GM23248 (cell line): ENCODE measurements around the gene CPVL. TPM values are rescaled to one million over a fixed set of nuclear protein-coding genes. Genes with fewer than 3 reads are reported as not detected.

Experiments used
- DNase-seq: peaks from one replicate; pipeline ENCODE4 v3.0.0-alpha.2; 2015
- H2AFZ ChIP-seq: fragments of 200-600 bp; sonication (generic); 2 replicates; pipeline ENCODE4 v1.6.1; 2016; ENCODE audit warnings: antibody characterized with exemption
- H3F3A ChIP-seq: fragments of 200-600 bp; sonication (generic); 2 replicates; pipeline ENCODE4 v1.6.1; 2016; ENCODE audit warnings: mild to moderate bottlenecking, antibody characterized with exemption, mixed run types; ENCODE audit not compliant: insufficient read depth
- H3K27ac ChIP-seq: fragments of 200-600 bp; sonication (generic); 2 replicates; pipeline ENCODE4 v1.5.1; 2016; ENCODE audit warnings: mild to moderate bottlenecking
- H3K27me3 ChIP-seq: fragments of 200-600 bp; sonication (generic); replicated peaks from 2 replicates; pipeline ENCODE4 v1.6.1; 2016; ENCODE audit warnings: mild to moderate bottlenecking; ENCODE audit not compliant: insufficient read depth
- H3K36me3 ChIP-seq: fragments of 200-600 bp; sonication (generic); 2 replicates; pipeline ENCODE4 v1.6.1; 2016; ENCODE audit warnings: low read depth, mild to moderate bottlenecking
- H3K4me1 ChIP-seq: fragments of 200-600 bp; sonication (generic); 2 replicates; pipeline ENCODE4 v1.6.1; 2016; ENCODE audit warnings: mild to moderate bottlenecking; ENCODE audit not compliant: insufficient read depth
- H3K4me2 ChIP-seq: fragments of 200-600 bp; sonication (generic); one replicate; pipeline ENCODE4 v1.6.1; 2016; ENCODE audit warnings: mild to moderate bottlenecking; ENCODE audit not compliant: unreplicated experiment
- H3K4me3 ChIP-seq: fragments of 200-600 bp; sonication (generic); 2 replicates; pipeline ENCODE4 v1.5.1; 2016; ENCODE audit warnings: mild to moderate bottlenecking
- H3K79me2 ChIP-seq: fragments of 200-600 bp; sonication (generic); 2 replicates; pipeline ENCODE4 v1.6.1; 2016; ENCODE audit warnings: mild to moderate bottlenecking; ENCODE audit not compliant: insufficient read depth
- H3K9ac ChIP-seq: fragments of 200-600 bp; sonication (generic); 2 replicates; pipeline ENCODE4 v1.6.1; 2016; ENCODE audit warnings: mild to moderate bottlenecking
- H3K9me2 ChIP-seq: fragments of 200-600 bp; sonication (generic); 2 replicates; pipeline ENCODE4 v1.6.1; 2016; ENCODE audit warnings: mixed run types, mild to moderate bottlenecking, moderate library complexity; ENCODE audit not compliant: insufficient read depth
- H3K9me3 ChIP-seq: fragments of 200-600 bp; sonication (generic); one replicate; pipeline ENCODE4 v1.6.1; 2017; ENCODE audit warnings: low read depth
- H4K20me1 ChIP-seq: fragments of 200-600 bp; sonication (generic); 2 replicates; pipeline ENCODE4 v1.6.0; 2016; ENCODE audit not compliant: insufficient read depth
- EZH2 ChIP-seq: fragments of 200-600 bp; sonication (generic); IDR thresholded peaks from 2 replicates; pipeline ENCODE4 v1.6.1; 2018; ENCODE audit warnings: antibody characterized with exemption, mild to moderate bottlenecking; ENCODE audit not compliant: insufficient read depth, poor library complexity, severe bottlenecking
- EZH2phosphoT487 ChIP-seq: fragments of 200-600 bp; sonication (generic); IDR thresholded peaks from 2 replicates; pipeline ENCODE4 v1.6.1; 2018; ENCODE audit warnings: antibody characterized with exemption, moderate library complexity, mild to moderate bottlenecking, low read depth; ENCODE audit not compliant: insufficient read depth
- WGBS, 2 experiments: methylation state at CpG; one replicate each; pipeline ENCODE4 v1.1.6; 2015 to 2017; ENCODE audit warnings: low lambda C conversion rate in 2 of 2, low coverage in 1 of 2; ENCODE audit errors: missing lambda C conversion rate in 2 of 2; 5-methylcytosine and 5-hydroxymethylcytosine counted together
- in situ Hi-C: fragments of 300-500 bp; cut with MboI; formaldehyde crosslinking; loops from 2 replicates; pipeline ENCODE4 v1.15.0; 2020
- polyA plus RNA-seq: library from polyadenylated mRNA; unstranded; fragments of >200 nt; fragmentation: Nextera tagmentation; extraction: Ambion mirVana; gene quantifications from 2 replicates; pipeline ENCODE4 v1.2.1, GENCODE V29; 2016
- total RNA-seq: library from RNA; depleted of rRNA; stranded (reverse); fragments of >200 nt; shearing (Covaris generic); gene quantifications from 2 replicates; pipeline ENCODE4 v1.2.3, GENCODE V29; 2014

Gene CPVL
- total and polyA plus RNA-seq, 2 experiments from 2014 or later = not detected

GRCh38 chr7:28956608-28957063 is 189.7 kb downstream of the CPVL start:
- peak overlapping the region; percentile 60 for H2AFZ ChIP-seq
- H3K9me2 ChIP-seq = no peaks in the 10 kb centered on the region
- no peaks in the 10 kb centered on the region for H4K20me1 ChIP-seq
- H3K27ac ChIP-seq = no peak overlapping the region
- WGBS, 2 experiments = 0 to 2% methylated on average over 2 to 34 of the region's 39 CpGs
- H3K79me2 ChIP-seq = no peaks in the 10 kb centered on the region
- H3F3A ChIP-seq = no peaks in the 10 kb centered on the region
- no peaks in the 10 kb centered on the region for H3K9me3 ChIP-seq
- H3K9ac ChIP-seq = no peak overlapping the region
- H3K4me1 ChIP-seq = no peaks in the 10 kb centered on the region
- no peak for TF ChIP-seq EZH2phosphoT487
- no peak for TF ChIP-seq EZH2
- peak overlapping the region; percentile 51 for H3K4me2 ChIP-seq
- peaks cover 32% of the 10 kb centered on the region; the same call in 1 of the 2 replicates for H3K27me3 ChIP-seq
- H3K4me3 ChIP-seq = peak overlapping the region; percentile 48
- peak; percentile 60 for DNase-seq
- no peaks in the 10 kb centered on the region for H3K36me3 ChIP-seq
- in situ Hi-C loops = no loop called here

- H3K27me3 ChIP-seq = peaks cover 32% of the 10 kb centered on the region; the same call in 1 of the 2 replicates
Observed at GRCh38 chr7:28955718-28956607, 190.4 kb downstream of the CPVL start.

GRCh38 chr7:28955356-28955717 is 191.0 kb downstream of the CPVL start:
- H3K4me3 ChIP-seq = no peak overlapping the region
- no peaks in the 10 kb centered on the region for H3K9me3 ChIP-seq
- H3K9ac ChIP-seq = no peak overlapping the region
- H3K27me3 ChIP-seq = peaks cover 32% of the 10 kb centered on the region; the same call in 1 of the 2 replicates
- in situ Hi-C loops = no loop called here
- TF ChIP-seq EZH2phosphoT487 = no peak
- TF ChIP-seq EZH2 = no peak
- H3K9me2 ChIP-seq = no peaks in the 10 kb centered on the region
- 79 to 81% methylated on average over 9 to 13 of the region's 22 CpGs for WGBS, 2 experiments
- no peaks in the 10 kb centered on the region for H3K4me1 ChIP-seq
- no peak overlapping the region for H3K27ac ChIP-seq
- H3K36me3 ChIP-seq = no peaks in the 10 kb centered on the region
- no peaks in the 10 kb centered on the region for H3F3A ChIP-seq
- H3K79me2 ChIP-seq = no peaks in the 10 kb centered on the region
- no peak overlapping the region for H2AFZ ChIP-seq
- H3K4me2 ChIP-seq = no peak overlapping the region
- no peaks in the 10 kb centered on the region for H4K20me1 ChIP-seq
- no peak for DNase-seq

More at GRCh38 chr7:28955718-28956607, 190.4 kb downstream of the CPVL start:
- H3K27ac ChIP-seq = no peak overlapping the region
- H3K4me1 ChIP-seq = no peaks in the 10 kb centered on the region
- peak overlapping the region; percentile 51 for H3K4me2 ChIP-seq
- peak overlapping the region; percentile 60 for H2AFZ ChIP-seq
- peak; percentile 13 for TF ChIP-seq EZH2
- TF ChIP-seq EZH2phosphoT487 = no peak
- in situ Hi-C loops = no loop called here
- peak; percentile 66 for DNase-seq
- no peak overlapping the region for H3K9ac ChIP-seq
- H4K20me1 ChIP-seq = no peaks in the 10 kb centered on the region
- H3K79me2 ChIP-seq = no peaks in the 10 kb centered on the region
- H3K36me3 ChIP-seq = no peaks in the 10 kb centered on the region
- H3K4me3 ChIP-seq = peak overlapping the region; percentile 48
- H3K9me2 ChIP-seq = no peaks in the 10 kb centered on the region
- WGBS, 2 experiments = 8% methylated on average over 75 to 86 of the region's 104 CpGs
- no peaks in the 10 kb centered on the region for H3F3A ChIP-seq
- H3K9me3 ChIP-seq = no peaks in the 10 kb centered on the region

GRCh38 chr7:28954946-28955345 is 191.4 kb downstream of the CPVL start:
- no peak overlapping the region for H3K27ac ChIP-seq
- H3K9me3 ChIP-seq = no peaks in the 10 kb centered on the region
- DNase-seq = no peak
- H3K79me2 ChIP-seq = no peaks in the 10 kb centered on the region
- no peaks in the 10 kb centered on the region for H3K9me2 ChIP-seq
- no peak overlapping the region for H2AFZ ChIP-seq
- no peaks in the 10 kb centered on the region for H4K20me1 ChIP-seq
- H3K9ac ChIP-seq = no peak overlapping the region
- H3K36me3 ChIP-seq = no peaks in the 10 kb centered on the region
- no peak for TF ChIP-seq EZH2
- no peak for TF ChIP-seq EZH2phosphoT487
- peaks cover 32% of the 10 kb centered on the region; the same call in 1 of the 2 replicates for H3K27me3 ChIP-seq
- WGBS, 2 experiments = 90 to 91% methylated on average over 5 of the region's 5 CpGs
- H3K4me3 ChIP-seq = no peak overlapping the region
- H3F3A ChIP-seq = no peaks in the 10 kb centered on the region
- no peaks in the 10 kb centered on the region for H3K4me1 ChIP-seq
- H3K4me2 ChIP-seq = no peak overlapping the region
- in situ Hi-C loops = no loop called here
